OCI-LY3 (cell line): ENCODE data around the gene ADGRD1.

Experiments
- H2AFZ ChIP-seq: fragments of 200-600, 300-600 bp; shearing (Covaris generic); 2 replicates; pipeline ENCODE4 v1.6.0; 2014; ENCODE audit warnings: antibody characterized with exemption, low read depth, low read length
- H3K27ac ChIP-seq: fragments of 200-600, 300-600 bp; sonication (generic); 2 replicates; pipeline ENCODE4 v1.5.1; 2014; ENCODE audit warnings: mild to moderate bottlenecking, low read length, moderate library complexity, mixed read lengths
- H3K27me3 ChIP-seq: fragments of 200-600, 300-600 bp; sonication (generic); 2 replicates; pipeline ENCODE4 v1.6.1; 2014; ENCODE audit warnings: low read depth, low read length, mixed read lengths
- H3K36me3 ChIP-seq: fragments of 200-600, 300-600 bp; sonication (generic); replicated peaks from 2 replicates; pipeline ENCODE3; 2014; ENCODE audit warnings: low read depth, low read length, mixed read lengths
- H3K4me1 ChIP-seq: fragments of 300-600, 200-600 bp; sonication (generic); 2 replicates; pipeline ENCODE4 v1.6.1; 2014; ENCODE audit warnings: low read length, mixed read lengths
- H3K4me2 ChIP-seq: fragments of 200-600, 300-600 bp; sonication (generic); 2 replicates; pipeline ENCODE4 v1.6.1; 2014; ENCODE audit warnings: low read length, mixed read lengths
- H3K4me3 ChIP-seq: fragments of 300-600, 200-600 bp; sonication (generic); 2 replicates; pipeline ENCODE4 v1.5.1; 2014; ENCODE audit warnings: antibody characterized with exemption, mild to moderate bottlenecking, low read length, moderate library complexity
- H3K79me2 ChIP-seq: fragments of 300-600, 200-600 bp; shearing (Covaris generic); 2 replicates; pipeline ENCODE4 v1.6.1; 2014; ENCODE audit warnings: mild to moderate bottlenecking, low read length, mixed read lengths
- H3K9ac ChIP-seq: fragments of 300-600, 200-600 bp; shearing (Covaris generic); 2 replicates; pipeline ENCODE4 v1.6.0; 2014; ENCODE audit warnings: mild to moderate bottlenecking, low read length, moderate library complexity
- H3K9me3 ChIP-seq: fragments of 200-600, 300-600 bp; shearing (Covaris generic); 2 replicates; pipeline ENCODE4 v1.6.1; 2014; ENCODE audit warnings: low read length, mixed read lengths; ENCODE audit not compliant: insufficient read depth
- H4K20me1 ChIP-seq: fragments of 200-600, 300-600 bp; sonication (generic); 2 replicates; pipeline ENCODE4 v1.6.1; 2016; ENCODE audit warnings: low read length, mixed read lengths; ENCODE audit not compliant: insufficient read depth
- EZH2phosphoT487 ChIP-seq: fragments of 200-600 bp; shearing (Covaris generic); IDR thresholded peaks from 2 replicates; pipeline ENCODE4 v1.6.1; 2018; ENCODE audit warnings: antibody characterized with exemption, mixed run types, low read depth
- TF ChIP-seq, protein P1 (sequence below): fragments of 200-600, 300-600 bp; sonication (generic); IDR thresholded peaks from 2 replicates; pipeline ENCODE4 v1.5.1; 2014; ENCODE audit warnings: antibody characterized with exemption, low read length, low read depth

Gene ADGRD1

DNA sequence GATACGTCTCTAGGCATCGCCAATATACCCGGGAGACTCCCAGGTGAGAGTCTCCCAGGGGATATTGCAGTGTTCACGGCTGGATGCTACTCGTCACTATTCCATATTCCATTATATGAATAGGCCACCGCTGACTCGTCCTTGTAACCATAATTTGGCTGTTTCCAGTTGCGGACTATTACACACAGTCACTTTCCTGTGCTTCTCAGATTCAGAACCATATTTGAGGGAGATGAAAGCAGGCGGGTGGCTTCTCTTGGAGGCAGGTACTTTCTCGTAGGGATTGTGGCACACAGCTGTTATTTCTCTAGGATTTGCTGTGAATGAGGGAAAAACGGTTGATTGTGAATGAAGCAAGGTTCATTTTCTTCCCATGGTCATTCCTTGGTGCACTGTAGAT lies 73.0 kb downstream of the ADGRD1 start:
- no peak for TF ChIP-seq EZH2phosphoT487
- TF ChIP-seq, protein P1, sequence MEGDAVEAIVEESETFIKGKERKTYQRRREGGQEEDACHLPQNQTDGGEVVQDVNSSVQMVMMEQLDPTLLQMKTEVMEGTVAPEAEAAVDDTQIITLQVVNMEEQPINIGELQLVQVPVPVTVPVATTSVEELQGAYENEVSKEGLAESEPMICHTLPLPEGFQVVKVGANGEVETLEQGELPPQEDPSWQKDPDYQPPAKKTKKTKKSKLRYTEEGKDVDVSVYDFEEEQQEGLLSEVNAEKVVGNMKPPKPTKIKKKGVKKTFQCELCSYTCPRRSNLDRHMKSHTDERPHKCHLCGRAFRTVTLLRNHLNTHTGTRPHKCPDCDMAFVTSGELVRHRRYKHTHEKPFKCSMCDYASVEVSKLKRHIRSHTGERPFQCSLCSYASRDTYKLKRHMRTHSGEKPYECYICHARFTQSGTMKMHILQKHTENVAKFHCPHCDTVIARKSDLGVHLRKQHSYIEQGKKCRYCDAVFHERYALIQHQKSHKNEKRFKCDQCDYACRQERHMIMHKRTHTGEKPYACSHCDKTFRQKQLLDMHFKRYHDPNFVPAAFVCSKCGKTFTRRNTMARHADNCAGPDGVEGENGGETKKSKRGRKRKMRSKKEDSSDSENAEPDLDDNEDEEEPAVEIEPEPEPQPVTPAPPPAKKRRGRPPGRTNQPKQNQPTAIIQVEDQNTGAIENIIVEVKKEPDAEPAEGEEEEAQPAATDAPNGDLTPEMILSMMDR: no peak
- Histone ChIP-seq H3K79me2 (no peaks in the 10 kb centered on the region), H3K4me3 (no peak overlapping the region), H2AFZ (no peak overlapping the region), H3K4me1 (no peaks in the 10 kb centered on the region), H3K9me3 (no peaks in the 10 kb centered on the region), H3K36me3 (no peaks in the 10 kb centered on the region), H3K9ac (no peak overlapping the region), H3K27ac (no peak overlapping the region), H4K20me1 (no peaks in the 10 kb centered on the region), H3K4me2 (no peak overlapping the region), H3K27me3 (no peaks in the 10 kb centered on the region)

DNA sequence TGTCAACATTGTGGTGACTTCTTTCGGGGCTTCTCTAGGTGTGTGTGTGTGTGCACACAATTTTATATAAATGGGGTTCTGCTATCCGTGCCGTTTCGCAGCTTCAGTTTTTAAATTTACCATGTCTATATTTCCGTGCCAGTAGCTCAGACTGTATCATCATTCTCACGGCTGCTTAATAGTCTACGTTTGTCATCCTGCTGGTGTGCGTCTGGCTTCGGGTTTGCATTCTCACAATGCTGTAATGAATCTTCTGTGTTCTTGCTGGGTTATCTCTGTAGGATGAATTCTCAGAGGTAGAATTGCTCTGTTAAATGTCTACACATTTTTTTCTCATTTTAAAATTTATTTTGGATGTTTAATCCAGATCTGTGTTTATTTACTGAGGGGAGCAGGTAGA lies 73.6 kb downstream of the ADGRD1 start:
- Histone ChIP-seq H3K4me1 (no peaks in the 10 kb centered on the region), H3K27me3 (no peaks in the 10 kb centered on the region), H4K20me1 (no peaks in the 10 kb centered on the region), H3K36me3 (no peaks in the 10 kb centered on the region), H3K27ac (no peak overlapping the region), H3K79me2 (no peaks in the 10 kb centered on the region), H3K9me3 (no peaks in the 10 kb centered on the region), H3K4me2 (no peak overlapping the region), H2AFZ (no peak overlapping the region), H3K9ac (no peak overlapping the region), H3K4me3 (no peak overlapping the region)
- TF ChIP-seq EZH2phosphoT487: no peak
- TF ChIP-seq, protein P1: no peak

DNA sequence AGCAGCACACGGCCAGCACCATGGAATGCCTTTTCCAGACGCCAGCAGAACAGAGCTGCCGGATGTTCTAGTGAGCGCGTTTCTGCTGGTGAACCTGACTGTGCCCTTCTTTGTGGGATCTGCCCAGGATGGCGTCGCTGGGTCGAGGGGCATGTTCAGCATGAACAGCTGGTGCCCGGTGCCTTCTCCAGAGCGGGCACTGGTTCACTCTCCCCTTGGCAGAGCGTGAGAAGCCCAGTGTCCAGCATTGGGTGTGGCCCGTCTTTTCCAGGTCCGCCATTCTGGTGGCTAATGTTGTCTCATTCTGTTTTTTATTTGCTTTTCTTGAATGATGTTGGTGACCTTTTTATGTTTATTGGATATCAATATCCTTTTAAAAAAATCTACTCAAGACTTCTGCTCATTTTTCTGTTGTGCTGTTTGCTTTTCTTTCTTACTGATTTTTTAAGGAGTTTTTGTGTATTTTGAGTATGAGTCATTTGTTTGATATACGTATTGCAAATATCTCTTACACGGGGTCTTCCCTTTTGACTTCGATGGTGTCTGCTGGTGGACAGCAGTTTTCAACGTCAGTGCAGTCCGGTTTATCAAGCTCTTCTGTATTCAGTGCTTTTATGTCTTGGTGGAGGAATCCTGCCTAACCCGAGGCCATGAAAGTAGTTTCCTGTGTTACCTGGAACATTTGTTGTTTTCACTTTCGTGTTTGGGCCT lies 74.3 kb downstream of the ADGRD1 start:
- Histone ChIP-seq H3K9me3 (no peaks in the 10 kb centered on the region), H3K27me3 (no peaks in the 10 kb centered on the region), H3K9ac (no peak overlapping the region), H3K4me3 (no peak overlapping the region), H3K27ac (no peak overlapping the region), H3K4me2 (no peak overlapping the region), H3K4me1 (no peaks in the 10 kb centered on the region), H3K36me3 (no peaks in the 10 kb centered on the region), H2AFZ (no peak overlapping the region), H4K20me1 (no peaks in the 10 kb centered on the region), H3K79me2 (no peaks in the 10 kb centered on the region)
- no peak for TF ChIP-seq EZH2phosphoT487
- TF ChIP-seq, protein P1: no peak

DNA sequence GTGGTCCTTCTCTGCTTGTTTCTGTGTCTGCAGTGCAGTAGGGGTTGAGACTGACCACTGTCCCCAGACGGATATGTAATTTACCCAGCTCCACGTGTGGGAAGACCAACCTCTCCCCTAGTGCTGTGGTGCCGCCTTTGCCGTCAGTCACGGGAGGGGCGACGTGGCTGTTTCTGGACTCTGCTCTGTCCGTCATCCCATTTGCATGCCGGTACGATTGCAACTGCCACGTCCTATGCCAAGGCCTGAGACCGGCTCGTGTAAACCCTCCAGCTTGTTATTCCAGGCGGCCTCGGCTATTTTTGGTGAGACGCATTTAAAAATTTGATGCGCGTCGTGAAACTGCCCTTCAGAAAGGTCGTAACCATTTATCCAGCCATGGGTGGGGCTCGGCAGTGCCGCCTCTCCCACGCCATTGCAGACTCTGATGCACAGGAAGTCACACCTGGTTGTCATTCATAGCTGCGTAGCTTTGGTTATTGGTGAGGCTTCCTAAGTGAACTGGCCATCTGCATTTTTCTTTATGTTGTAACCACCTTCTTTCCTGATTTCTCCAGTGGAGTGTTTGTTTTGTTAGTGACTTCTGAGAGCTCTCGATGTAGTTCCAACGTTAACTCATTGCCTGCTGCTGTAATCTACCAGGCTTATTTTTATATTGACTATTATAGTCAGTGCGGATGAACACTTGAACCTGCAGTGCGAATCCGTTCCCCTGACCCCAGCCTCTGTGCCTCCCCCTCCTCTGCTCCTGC lies 75.1 kb downstream of the ADGRD1 start:
- H3K27me3 ChIP-seq: no peaks in the 10 kb centered on the region
- H3K36me3 ChIP-seq: no peaks in the 10 kb centered on the region
- H2AFZ ChIP-seq: no peak overlapping the region
- no peak overlapping the region for H3K27ac ChIP-seq
- H3K4me3 ChIP-seq: no peak overlapping the region
- TF ChIP-seq EZH2phosphoT487: no peak
- TF ChIP-seq, protein P1: no peak
- no peaks in the 10 kb centered on the region for H3K79me2 ChIP-seq
- H3K4me1 ChIP-seq: no peaks in the 10 kb centered on the region
- H3K4me2 ChIP-seq: no peak overlapping the region
- H3K9ac ChIP-seq: no peak overlapping the region
- no peaks in the 10 kb centered on the region for H3K9me3 ChIP-seq
- H4K20me1 ChIP-seq: no peaks in the 10 kb centered on the region
